ENCODE results near the gene ROS1.

- TF ChIP-seq SIN3A (IDR thresholded peaks at IDR 0.05; ENCODE audit: borderline replicate concordance, insufficient read depth, low read length) (no peak), REST (IDR thresholded peaks at IDR 0.05; ENCODE audit: insufficient read depth in 1 of 2, low read depth in 2 of 2, low read length in 2 of 2) (no peak)
Measured at GRCh38 chr6:117264369-117264691, 161.4 kb downstream of the ROS1 start.

Measured in PFSK-1 (cell line).